ENCODE data around the gene DYNC1LI1.
"Not testable (repeated sequence)": the region's sequence is repeated elsewhere in the genome, so short reads cannot be mapped to it uniquely, and the experiment has no call there.

The DYNC1LI1 gene

GRCh38 chr3:32583708-32584107 is 13.1 kb upstream of the DYNC1LI1 start:
- DNase-seq (ENCODE audit: low read depth) = no peak

- DNase-seq (ENCODE audit: low read depth) = not testable (repeated sequence)
Measured at GRCh38 chr3:32578669-32579068, 8.0 kb upstream of the DYNC1LI1 start.

DNA sequence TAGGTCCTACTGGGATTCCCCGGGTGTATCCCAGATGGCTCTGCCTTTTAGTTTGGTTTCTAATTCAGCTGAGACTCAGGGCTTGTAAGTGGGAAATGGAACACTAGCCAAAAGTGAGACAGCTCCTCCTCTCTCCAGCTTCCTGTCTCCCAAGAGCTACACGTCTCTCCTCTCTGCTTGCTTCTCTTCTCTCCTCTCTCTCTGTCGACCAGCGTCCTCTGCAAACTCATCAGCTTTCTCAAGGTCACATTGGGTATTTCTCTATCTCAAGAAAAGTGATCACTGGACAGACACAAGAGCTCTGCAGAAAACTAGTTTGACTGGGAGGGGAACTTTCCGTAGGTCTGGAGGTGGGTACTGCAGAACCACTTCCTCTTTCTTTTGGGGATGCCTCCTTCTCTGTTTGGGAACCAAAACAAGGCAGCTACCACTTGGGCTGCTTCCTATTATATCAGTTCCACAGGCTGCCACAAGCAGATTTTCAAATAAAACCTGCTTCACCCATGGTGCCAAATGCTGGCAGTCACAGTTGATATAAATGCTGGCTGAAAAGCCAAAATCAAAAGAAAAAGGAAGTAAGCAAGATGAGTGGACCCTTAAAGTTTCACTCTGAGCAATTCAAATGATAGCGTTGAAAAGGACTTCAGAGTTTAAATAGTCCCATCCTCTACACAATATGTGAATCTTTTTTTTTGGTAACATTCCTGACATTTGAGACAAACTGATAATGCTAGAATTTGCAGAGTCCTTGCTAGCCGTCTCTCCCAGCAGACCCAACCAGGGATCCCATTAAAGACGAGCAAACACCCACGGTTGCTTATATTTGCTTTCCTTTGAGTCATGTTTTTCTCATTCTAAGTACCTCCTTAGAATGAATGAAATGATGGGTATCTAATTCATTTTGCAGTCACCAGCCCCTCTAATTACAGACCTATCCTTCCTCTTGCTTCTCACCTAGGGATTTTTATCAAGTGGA is 7.2 kb upstream of the DYNC1LI1 start:
- DNase-seq (ENCODE audit: low read depth) = no peak

DNA sequence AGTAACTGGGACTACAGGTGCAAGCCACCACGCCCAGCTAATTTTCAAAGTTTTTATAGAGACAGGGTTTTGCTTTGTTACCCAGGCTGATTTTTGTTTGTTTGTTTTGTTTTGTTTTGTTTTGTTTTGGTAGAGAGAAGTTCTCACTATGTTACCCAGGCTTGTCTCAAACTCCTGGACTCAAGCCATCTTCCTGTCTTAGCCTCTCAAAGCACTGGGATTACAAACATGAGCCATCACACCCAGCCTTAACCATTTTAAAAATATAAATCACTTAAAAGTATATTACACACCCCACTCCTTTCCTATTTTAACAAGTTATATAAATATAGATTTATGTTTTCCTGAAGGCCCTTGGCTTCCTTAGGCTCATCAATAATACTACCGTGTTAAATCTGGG is 6.5 kb upstream of the DYNC1LI1 start:
- no peak for DNase-seq (ENCODE audit: low read depth)

GRCh38 chr3:32575451-32576113 is 4.9 kb upstream of the DYNC1LI1 start:
- DNase-seq (ENCODE audit: low read depth) = no peak

GRCh38 chr3:32571192-32571485 is 481 bp upstream of the DYNC1LI1 start:
- DNase-seq (ENCODE audit: low read depth) = no peak

DNA sequence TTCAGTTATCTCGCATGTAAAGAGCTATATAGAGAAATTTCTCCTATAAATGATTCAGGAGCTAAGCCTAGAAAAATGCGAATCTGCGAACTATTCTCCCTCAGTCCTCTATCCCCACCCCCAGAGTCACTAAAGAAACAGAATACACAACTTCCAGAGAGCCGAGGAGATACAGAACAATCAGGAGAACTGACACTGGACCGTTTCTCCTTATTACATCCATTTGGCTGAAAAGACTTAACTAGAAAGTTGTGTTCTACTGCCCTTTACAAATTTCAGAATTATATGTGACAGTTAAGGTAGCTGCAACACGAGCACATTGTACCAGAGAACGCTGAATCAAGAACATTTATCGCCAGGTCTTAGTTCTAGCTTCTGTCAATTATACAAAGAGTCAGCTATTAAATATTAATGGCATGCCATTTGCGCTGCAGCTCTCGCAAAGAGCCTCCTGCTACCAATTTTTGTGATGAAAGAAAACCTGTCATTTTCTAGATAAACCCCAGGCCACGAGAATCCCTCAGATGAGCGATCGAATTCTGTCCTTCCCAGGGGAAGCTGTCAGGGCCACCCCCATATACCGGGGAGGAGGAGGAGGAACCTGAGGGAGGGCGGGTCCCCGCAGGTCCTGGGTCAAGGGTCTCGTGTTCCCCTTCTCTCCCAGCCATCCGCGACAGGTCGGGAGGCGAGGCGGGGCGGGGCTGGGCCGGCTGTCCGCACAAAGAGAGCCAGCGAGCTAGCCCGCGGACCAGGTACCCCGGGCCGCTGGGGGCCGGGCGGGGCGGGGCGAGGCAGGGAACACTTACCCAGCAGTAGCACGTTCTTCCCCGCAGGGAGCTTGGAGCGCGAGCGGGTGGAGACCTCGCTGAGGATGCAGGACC is 878 bp downstream of the DYNC1LI1 start:
- peak; percentile 16 for DNase-seq (ENCODE audit: low read depth)

DNA sequence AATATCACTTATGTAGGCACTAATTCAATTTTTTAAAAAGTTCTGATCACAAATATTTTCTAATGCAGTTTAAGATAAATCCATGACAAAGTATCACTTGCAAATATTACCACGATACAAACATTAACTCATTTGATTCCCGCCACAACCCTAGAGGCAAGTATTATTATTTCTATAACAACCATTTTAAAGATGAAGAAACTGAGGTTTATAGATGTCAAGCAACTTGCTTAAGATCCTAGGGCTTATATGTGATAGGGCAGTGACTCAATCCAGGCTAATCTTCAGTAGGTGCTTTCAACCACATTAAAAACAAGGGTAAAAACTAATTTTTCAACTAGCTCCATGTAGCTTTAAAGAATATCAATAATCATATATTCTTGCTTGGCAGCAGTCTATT is 1.7 kb downstream of the DYNC1LI1 start:
- no peak for DNase-seq (ENCODE audit: low read depth)

- no peak for DNase-seq (ENCODE audit: low read depth)
Measured at GRCh38 chr3:32564195-32564594, 6.5 kb downstream of the DYNC1LI1 start.

DNA sequence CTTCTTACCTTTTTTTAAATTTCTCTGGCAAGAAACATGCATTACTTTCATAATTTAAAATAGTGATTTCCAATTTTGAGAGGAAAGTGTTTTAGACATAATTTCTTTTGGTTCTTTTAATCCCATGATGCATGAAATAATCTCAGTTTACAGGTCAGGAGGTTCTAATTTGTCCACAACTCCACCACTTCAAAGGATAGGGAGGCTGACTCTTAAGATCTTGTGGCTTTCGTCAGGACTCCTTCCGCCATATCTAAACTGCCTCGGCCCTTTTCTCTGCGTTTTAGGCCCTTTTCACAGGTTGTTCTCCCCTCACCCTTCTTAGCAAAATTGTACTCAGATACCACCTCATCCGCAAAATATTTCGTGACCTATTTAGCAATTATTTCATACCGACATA is 8.0 kb downstream of the DYNC1LI1 start:
- no peak for DNase-seq (ENCODE audit: low read depth)

DNA sequence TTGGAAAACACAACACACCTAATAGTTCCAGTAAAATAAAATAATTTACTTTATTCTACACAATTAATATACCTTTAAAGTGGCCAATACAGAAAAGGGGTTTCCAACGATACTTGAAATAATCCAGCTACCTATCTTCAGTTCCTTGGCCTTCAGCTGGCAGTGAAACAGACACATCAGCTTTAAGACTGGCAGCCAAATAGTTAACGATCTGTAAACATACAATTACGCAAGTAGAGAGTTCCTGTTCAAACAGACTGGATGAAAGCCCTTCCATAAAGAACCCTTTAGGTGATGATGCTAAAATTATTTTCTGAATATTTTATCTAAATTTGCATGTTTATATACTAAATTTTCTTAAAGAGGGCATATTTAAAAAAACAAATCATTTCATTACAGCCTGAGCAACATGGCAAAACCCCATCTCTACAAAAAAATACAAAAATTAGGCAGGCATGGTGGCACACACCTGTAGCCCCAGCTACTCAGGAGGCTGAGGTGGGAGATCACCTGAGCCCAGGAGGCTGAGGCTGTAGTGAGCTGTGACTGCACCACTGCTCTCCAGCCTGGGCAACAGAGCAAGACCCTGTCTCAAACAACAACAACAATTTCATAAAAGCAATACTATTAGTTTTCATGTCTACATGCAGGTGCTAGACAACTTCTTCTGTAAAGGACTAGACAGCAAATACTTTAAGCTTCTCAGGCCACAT is 12.9 kb downstream of the DYNC1LI1 start:
- no peak for DNase-seq (ENCODE audit: low read depth)

DNA sequence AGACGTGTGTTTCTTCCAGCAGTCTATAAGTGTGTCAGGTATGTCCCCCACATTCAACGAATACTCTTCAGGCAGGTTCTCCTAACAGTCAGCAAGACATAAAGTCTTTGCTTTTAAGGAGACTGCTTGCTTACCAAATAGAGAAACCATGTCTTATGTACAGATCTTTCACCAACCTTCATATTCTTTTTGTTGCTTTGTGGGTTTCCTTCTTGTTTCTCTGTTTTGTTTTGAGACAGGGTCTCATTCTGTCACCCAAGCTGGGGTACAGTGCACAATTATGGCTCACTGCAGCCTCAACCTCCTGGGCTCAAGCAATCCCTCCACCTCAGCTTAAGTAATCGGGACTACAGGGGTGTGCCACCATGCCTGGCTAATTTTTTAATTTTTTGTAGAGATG is 14.3 kb downstream of the DYNC1LI1 start:
- DNase-seq (ENCODE audit: low read depth) = no peak

GRCh38 chr3:32553973-32554372 is 16.7 kb downstream of the DYNC1LI1 start:
- no peak for DNase-seq (ENCODE audit: low read depth)

DNA sequence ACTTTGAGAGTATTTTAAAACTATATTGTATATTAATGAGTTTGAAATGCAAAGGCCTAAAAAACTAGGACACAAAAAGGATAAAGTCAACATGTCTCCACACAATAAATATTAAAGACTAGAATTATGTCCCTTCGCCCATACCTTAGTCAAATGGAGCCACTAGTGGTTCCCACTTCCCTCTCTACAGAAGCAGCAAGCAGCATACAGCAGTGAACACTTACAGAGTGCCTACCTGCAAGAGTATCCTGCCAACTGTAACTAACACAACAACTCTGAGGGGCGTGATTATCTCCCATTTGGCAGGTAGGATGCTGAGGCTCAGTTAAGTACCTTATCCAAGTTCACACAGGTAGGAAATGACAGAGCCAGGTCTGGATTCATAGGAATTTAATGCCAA is 17.2 kb downstream of the DYNC1LI1 start:
- no peak for DNase-seq (ENCODE audit: low read depth)

DNA sequence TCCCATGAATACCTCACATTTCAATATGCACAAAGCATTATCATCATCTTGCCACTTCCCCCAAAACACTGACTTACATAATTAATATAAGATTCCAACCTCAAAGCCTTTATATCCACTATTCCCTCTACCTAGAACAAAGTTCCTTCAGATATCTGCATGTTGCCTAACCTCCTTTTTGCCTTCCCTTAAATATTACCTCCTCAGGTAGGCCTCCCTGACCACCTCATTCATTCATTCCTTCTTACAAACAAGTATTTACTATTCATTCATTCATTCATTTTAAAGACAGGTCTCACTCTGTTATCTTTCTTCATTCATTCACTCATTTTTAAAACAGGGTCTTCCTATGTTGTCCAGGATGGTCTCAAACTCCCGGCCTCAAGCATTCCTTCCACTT is 18.6 kb downstream of the DYNC1LI1 start:
- no peak for DNase-seq (ENCODE audit: low read depth)

DNA sequence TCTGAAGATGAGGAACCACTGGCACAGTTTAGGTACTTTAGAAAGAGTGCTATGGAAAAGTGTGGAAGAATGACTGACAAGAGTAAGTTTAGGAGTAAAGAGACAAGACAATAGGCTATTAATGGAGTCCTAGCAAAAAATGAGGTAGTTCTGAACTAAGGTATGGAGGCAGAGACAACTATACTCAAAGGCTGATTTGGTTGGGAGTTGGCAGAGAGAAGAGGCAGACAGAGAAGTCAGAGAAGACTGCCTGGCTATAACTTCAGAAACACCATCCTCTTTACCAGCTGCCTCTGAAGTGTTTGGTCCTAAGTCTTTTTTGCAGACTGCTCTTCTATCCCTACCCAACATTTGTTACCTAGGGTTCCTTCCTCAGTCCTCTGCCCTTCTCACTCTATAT is 19.2 kb downstream of the DYNC1LI1 start:
- no peak for DNase-seq (ENCODE audit: low read depth)

- DNase-seq (ENCODE audit: low read depth) = no peak
Measured at GRCh38 chr3:32551087-32551486, 19.6 kb downstream of the DYNC1LI1 start.

DNA sequence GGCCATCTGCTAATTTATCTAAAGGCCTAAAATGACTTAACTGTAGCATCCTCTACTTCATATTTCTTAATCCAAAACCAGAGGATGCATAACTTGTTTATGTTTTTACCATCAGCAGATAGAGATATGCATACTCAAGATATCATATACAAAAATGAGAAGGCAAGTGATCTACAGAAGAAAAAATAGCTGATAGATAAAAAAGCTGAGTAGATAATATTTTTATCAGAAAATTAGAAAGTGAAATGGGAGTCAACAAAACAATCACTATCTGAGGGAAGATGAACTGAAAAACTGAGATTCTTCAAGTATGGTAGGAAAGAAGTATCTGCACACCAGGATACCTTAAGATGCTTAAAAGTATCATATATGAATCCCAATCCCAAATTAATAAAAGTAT is 25.4 kb downstream of the DYNC1LI1 start:
- no peak for DNase-seq (ENCODE audit: low read depth)

DNA sequence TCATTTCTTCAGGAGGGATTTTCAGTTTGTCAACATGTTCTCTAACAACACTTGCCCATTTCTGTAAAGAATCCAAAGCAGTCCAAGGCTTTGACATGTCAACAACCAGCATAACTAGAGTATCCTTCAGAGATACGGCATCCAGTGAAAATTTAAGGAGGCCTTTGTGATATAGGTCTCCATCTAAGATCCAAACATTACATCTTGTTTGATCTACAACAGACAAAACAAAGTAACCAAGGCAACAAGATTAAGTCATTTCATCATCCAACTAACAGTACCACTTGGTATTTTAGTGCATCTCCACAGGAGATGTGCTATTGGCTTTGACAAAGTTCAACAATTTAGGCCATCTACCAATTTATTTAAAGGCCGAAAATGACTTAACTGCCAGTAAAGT is 25.8 kb downstream of the DYNC1LI1 start:
- no peak for DNase-seq (ENCODE audit: low read depth)

DNA sequence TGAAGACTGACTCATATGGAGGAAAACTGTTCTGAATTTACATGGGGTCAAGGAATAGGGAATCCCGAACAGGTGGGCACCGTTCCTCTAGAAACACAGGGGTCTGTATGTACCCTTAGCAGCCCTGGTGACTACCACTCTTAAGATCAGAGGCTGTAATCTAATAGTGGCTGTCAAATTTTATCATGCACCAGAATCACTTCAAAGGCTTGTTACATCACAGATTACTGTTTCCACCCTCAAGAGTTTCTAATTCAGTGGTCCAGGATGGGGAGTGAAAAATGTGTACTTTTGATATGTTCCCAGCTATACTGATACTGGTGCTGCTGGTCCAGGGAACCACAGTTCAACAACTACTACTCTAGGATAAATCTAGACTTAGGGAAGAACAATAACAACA is 27.9 kb downstream of the DYNC1LI1 start:
- DNase-seq (ENCODE audit: low read depth) = no peak

DNA sequence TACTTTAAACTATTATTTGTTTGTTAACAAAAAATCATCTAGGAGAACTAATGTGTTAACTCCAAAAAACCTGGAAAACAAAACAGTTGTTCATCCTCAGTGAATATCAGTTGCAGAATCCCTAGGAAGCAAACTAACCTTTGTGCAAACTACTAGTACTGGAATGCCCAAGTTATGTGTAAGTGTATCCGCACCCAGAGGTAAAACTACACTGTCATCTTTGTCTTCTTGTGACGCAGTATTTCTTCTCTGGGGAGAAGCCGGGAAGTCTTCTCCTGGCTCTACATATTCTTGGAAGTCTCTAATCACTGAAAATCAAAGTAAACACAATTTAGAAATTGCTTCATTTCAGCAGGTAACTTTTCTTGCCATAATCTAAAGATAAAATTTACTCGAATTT is 29.8 kb downstream of the DYNC1LI1 start:
- DNase-seq (ENCODE audit: low read depth) = no peak

DNA sequence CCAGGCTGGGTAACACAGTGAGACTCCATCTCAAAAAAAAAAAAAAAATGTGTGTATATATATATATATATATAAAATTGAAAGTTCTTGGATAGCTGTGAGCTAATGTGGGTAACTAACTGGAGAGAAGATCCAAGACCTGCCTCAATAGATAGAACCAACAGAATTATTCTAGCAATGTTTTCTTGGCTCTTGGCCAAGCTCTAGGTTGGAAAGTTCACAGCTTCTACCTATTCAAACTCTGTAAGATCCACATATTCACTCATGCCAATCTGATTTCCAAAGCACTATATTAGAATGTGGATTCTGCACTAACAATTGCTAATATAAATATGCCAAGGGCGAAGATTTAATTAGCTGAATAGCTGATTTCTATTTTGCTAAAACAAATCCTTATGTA is 38.2 kb downstream of the DYNC1LI1 start:
- no peak for DNase-seq (ENCODE audit: low read depth)
